Activated CD8-positive, alpha-beta memory T cell treated with anti-CD3 and anti-CD28 coated beads, Interleukin-2, amount 50 U/mL, for 48 hours (primary cell): ENCODE data around the gene LCN9.
"Not testable (repeated sequence)": the region's sequence is repeated elsewhere in the genome, so short reads cannot be mapped to it uniquely, and the experiment has no call there.

Experiments
- DNase-seq: peaks from one replicate; pipeline ENCODE4 v3.0.0-alpha.2; 2020

LCN9 gene

DNA sequence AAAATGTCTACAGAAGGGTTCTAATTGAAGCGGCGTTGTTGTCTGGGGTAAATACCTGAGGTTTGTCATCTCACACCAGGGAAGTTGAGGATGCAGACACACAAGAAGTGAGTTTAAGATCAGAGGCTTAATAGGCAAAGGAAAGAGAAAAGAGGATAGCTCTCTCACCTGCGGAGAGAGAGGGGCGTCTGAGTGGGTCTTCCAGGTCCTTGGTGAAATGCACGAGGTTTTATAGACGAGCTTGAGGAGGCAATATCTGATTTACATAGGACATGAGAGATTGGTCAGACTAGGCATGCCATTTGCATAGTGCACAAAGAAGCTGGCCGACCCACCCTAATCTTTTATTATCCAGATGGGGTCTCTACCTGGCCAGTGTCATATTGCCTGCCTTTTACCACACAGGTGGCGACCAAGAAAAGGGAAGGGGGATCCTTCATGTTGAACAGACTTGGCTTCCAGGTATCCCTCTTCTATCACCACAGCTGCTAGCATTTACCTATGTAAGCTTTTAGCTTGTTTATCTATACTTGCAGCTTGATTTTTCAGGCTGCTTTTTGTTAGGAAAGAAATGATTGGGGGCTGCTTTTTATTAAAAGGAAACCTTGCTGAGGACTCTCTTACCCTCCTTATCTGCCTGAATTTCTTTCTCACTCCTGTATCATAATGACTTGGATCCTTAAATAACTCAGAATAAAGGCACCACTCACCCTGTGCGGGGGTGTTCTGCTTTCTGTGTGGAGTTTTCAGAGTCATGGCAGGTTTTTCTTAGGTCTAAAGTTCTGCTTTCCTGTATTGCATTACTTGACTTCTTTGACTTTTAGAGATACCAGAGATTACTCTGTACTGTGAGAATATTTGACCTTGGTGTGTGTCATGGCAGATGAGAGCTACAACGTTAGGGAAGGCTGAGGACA lies 14.4 kb upstream of the LCN9 start:
- no peak for DNase-seq

- no peak for DNase-seq
Measured at GRCh38 chr9:135649508-135649907, 13.6 kb upstream of the LCN9 start.

DNA sequence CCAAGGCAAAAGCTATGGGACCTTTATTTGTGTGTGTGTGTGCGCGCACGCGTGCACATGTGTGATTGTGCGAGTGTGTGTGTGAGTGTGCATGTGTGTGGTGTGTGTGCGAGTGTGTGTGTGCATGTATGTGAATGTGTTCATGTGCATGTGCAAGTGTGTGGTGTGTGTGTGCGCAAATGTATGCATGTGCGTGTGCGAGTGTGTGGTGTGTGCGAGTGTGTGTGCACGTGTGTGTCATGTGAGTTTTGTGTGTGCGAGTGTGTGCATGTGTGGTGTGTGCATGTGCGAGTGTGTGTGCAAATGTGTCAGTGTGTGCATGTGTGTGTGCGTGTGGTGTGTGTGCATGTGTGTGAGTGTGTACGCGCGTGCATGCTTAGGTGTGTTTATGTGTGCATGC lies 12.7 kb upstream of the LCN9 start:
- DNase-seq = no peak

DNA sequence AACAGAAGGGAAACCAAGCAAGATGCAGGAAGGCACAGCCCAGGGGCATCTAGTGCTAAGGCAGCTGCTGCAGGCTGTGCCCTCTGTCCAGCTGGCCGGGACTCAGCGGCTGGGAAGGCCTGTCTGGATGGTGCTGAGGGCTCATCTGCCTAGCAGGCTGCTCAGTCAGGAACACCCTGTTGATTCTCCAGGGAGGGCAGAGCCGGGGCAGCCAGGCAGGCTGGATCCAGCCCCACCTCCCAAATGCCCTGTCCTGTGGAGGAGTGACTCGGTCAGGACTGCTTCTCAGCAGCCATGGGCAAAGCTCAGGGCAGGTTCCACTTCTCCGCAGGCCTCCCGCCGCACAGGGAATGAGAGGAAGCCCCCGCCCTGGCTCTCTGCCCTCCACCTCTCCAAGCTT lies 7.8 kb upstream of the LCN9 start:
- no peak for DNase-seq

DNA sequence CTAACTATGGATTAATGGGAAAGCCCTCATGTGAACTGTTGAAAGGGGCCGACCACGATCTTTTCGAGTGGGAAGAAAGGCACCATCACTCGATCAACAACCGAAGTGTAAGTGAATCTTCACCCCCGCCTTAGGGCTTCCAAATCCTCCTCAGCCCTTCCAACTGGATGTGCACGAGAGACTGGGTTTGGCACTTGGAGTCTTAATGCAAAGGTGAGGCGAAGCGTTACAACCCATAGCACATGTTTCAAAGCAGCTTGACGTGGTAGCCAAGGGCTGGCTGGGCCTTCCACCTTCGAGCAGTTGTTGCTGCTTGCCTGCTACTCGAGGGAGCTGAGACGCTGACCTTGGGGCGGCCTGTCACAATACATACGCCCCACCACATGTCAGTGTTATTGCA lies 5.7 kb upstream of the LCN9 start:
- DNase-seq = no peak

- DNase-seq = no peak
Measured at GRCh38 chr9:135659252-135659651, 3.9 kb upstream of the LCN9 start.

DNA sequence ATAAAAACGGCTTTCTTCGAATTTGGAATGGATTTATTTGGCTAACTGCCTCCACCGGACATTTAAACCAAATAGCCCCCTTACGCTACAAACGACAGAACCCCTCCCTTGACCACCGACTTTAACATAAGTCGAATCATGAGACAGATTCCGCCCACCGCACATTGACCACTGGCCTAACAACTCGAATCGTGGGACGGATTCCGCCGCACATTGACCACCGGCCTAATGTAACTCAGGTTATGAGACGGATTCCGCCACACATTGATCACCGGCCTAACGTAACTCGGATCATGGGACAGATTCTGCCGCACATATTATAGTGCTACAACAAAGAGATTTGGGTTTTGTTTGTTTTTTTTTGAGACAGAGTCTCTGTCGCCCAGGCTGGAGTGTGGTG lies 2.7 kb upstream of the LCN9 start:
- no peak for DNase-seq

DNA sequence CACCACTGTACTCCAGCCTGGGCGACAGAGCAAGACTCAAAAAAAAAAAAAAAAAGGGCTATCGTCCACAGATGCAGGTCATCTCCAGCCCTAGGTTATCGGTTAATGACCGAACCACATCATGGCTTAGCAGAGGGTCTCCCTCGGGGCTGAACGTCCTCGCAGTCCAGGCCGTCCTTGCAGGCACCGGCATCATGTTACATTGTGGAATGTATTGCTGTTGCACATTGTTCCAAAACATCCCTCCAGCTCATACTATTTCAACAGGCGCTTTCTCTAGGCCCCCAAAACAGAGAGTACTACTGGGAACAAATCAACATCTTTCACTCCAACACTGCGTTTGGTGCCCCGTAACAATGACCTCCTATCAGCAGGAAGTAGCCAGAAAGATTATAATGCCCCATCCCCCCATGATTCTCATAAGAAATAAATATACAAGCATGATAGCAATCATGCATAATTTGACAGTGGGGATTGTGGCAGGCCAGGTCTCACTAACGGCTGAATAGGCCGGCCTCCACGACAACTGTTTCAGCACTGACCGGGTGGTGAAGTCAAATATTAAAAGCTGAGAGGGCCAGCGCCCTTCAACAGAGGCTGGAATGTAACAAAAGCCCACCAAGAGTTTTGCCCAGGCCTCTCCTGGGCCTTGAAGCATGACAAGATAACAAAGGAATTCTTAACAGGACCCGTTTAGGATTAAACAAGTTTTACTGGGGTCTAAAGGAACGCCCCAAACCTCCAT lies 1.1 kb upstream of the LCN9 start:
- DNase-seq = no peak

GRCh38 chr9:135663451-135663770 lies 302 bp downstream of the LCN9 start:
- DNase-seq = no peak

- DNase-seq = no peak
Measured at GRCh38 chr9:135663857-135664256, 748 bp downstream of the LCN9 start.

- DNase-seq = no peak
Measured at GRCh38 chr9:135664266-135664665, 1.2 kb downstream of the LCN9 start.

DNA sequence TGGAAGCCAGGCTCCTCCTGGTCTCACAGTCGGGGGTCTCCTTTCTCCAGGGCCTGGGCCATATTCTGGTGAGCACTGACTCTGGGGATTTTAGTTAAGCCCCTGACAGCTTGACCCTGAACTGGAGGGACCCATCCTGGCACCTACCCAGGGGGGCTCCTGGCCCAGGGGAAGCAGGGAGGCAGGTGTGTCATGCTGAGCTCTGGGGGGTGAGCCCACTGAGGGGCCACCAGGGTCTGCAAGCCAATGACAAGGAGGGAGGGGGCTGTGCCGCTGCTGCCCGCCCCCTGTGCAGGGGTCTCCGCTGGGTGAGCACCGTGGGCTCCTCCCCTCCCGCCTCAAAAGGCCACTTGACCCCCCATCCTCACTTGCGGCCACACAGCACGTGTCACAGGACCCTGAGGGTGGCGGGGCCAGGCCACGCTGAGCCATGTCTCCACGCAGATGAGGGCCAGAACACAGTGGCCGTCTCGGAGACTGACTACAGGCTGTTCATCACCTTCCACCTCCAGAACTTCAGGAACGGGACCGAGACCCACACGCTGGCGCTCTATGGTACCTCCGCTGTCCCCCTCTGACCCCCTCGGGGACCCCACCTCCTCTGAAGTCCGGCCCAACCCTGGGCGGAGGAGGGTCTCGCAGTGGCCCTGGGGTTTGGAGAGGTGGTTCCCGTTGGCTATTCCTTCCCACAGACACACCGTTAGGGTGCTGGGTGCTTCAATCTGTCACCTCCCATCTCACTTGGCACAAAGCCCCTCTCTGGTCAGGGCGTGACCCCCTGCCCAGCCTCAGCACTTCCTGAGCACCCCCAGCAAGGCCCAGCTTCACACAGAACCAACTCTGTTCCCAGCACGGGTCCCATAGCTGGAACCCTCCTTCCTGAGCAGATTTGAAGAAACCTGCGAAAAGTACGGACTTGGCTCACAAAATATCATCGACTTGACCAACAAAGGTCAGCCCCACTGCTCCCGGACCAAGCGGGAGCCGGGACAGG lies 2.0 kb downstream of the LCN9 start:
- no peak for DNase-seq

DNA sequence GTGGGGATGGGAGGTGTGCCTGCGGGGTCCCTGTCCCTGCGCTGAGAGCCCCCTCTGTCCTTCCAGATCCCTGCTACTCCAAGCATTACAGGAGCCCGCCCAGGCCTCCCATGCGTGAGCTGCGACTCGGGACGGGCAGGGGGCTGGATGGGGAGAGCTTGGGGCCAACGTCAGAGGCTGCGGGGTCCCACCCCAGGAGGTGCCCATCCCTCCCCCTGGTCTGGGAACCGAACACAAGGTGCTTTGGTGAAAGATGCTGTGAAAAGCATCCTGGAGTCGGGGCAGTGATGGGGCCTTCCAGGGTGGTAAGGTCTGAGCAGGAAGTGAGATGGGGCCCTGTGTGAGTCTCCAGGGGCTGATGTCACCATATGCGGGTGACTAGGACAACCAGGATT lies 2.7 kb downstream of the LCN9 start:
- no peak for DNase-seq

DNA sequence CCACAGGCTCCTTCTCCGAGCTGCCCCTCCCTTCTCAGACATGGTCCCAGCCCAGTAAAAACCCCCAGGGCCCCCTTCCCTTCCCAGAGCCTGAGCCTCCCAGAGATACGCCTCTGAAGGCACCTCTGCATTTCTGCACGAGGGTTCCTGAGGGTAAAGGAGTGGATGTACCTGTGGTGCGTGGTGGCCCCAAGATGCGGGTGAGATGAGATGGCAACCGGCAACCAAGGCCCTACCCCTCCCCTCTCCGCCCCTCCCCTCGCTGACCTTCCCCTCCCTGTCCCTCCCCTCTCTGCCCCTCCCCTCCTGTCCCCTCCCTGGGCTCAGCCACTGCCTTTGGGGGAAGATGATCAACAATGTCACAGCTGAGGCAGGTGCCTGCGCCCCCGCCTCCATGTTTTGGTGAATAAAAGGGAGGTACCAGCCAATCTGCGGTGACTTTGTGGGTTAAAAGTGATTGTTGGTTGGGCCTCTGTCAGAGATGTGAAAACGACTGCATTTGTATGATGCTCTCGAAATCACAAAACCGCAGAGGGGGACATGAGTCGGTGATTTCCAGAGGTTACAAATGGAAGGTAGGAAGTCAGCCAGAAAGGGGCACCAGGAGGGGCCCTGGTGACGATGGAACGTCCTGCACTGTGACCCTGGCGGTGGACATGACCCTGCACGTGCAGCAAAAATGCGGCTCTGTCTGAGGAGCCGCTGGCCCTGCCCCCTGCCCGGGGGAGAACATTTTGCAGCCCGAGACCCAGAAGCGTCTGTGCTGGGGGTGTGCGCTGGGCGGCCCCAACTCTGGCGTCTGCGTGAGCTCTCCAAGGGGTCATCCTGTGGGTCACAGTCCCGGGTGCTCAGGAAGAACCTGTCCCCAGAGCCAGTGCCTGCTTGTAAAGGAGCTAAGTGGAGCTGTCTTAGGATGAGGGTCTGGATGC lies 3.7 kb downstream of the LCN9 start:
- no peak for DNase-seq

- DNase-seq = no peak
Measured at GRCh38 chr9:135667463-135668001, 4.4 kb downstream of the LCN9 start.

- not testable (repeated sequence) for DNase-seq
Measured at GRCh38 chr9:135669018-135669417, 5.9 kb downstream of the LCN9 start.

- DNase-seq = no peak
Measured at GRCh38 chr9:135669616-135670285, 6.6 kb downstream of the LCN9 start.

GRCh38 chr9:135670721-135671590 lies 7.8 kb downstream of the LCN9 start:
- no peak for DNase-seq

GRCh38 chr9:135671591-135672041 lies 8.5 kb downstream of the LCN9 start:
- no peak for DNase-seq

- DNase-seq = not testable (repeated sequence)
Measured at GRCh38 chr9:135672786-135673185, 9.7 kb downstream of the LCN9 start.
